HG03045 (cell line): Measurements from ENCODE around the gene NADSYN1.
A peak's percentile ranks its signal among the peaks of the same experiment; 100 is the strongest.

Experiments used
- ATAC-seq: cut with Tn5 transposase; IDR thresholded peaks from one replicate; pipeline ENCODE4 v1.9.1; 2021; ENCODE audit warnings: mild to moderate bottlenecking, moderate library complexity; ENCODE audit not compliant: unreplicated experiment

Gene NADSYN1

GRCh38 chr11:71432761-71433647, 20.0 kb upstream of the NADSYN1 start:
- no peak for ATAC-seq

GRCh38 chr11:71433648-71434450, 19.2 kb upstream of the NADSYN1 start:
- no peak for ATAC-seq

GRCh38 chr11:71434576-71435130, 18.4 kb upstream of the NADSYN1 start:
- no peak for ATAC-seq

GRCh38 chr11:71435278-71435951, 17.6 kb upstream of the NADSYN1 start:
- ATAC-seq: no peak

GRCh38 chr11:71436861-71437260, 16.1 kb upstream of the NADSYN1 start:
- no peak for ATAC-seq

- ATAC-seq: no peak
These were observed 15.6 kb upstream of the NADSYN1 start for GRCh38 chr11:71437399-71437798.

GRCh38 chr11:71437879-71438278, 15.1 kb upstream of the NADSYN1 start:
- no peak for ATAC-seq

GRCh38 chr11:71438650-71439049, 14.4 kb upstream of the NADSYN1 start:
- no peak for ATAC-seq

- no peak for ATAC-seq
These were observed 12.8 kb upstream of the NADSYN1 start for GRCh38 chr11:71440021-71440755.

- ATAC-seq: no peak
These were observed 11.8 kb upstream of the NADSYN1 start for GRCh38 chr11:71441251-71441650.

- ATAC-seq: no peak
These were observed 10.9 kb upstream of the NADSYN1 start for GRCh38 chr11:71442123-71442522.

GRCh38 chr11:71442880-71443279, 10.1 kb upstream of the NADSYN1 start:
- ATAC-seq: no peak

GRCh38 chr11:71443736-71444445, 9.1 kb upstream of the NADSYN1 start:
- no peak for ATAC-seq

GRCh38 chr11:71444811-71445210, 8.2 kb upstream of the NADSYN1 start:
- no peak for ATAC-seq

GRCh38 chr11:71446150-71446549, 6.9 kb upstream of the NADSYN1 start:
- no peak for ATAC-seq

GRCh38 chr11:71446942-71447688, 5.9 kb upstream of the NADSYN1 start:
- ATAC-seq: no peak

GRCh38 chr11:71447791-71448256, 5.2 kb upstream of the NADSYN1 start:
- no peak for ATAC-seq

- ATAC-seq: peak; percentile 84
These were observed 4.5 kb upstream of the NADSYN1 start, which contains the start of gene DHCR7 for GRCh38 chr11:71448257-71449171. DHCR7 (minus strand) TSS chr11:71448393; CDS start chr11:71444952, 3,441 bp downstream.
